ENCODE results near the gene KCNRG.

The KCNRG gene

DNA sequence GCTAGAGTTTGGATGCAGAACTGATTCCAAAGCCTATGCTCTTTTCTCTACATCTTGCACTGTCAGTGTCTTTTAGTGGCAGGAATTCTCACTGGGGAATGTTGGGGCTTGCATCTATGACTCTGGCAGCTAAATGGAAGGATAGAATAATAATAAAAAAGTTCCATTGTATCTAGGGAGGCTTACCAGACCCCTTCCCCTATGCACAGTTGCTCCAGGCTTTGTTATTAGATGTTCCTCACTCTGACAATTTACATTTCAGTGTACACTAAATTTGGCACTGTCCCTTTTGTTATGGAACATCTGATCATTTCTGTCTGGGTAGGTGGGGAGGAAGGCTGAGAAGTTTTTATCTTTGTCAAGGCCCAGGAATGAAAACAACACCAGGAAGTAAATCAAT, 22.1 kb upstream of the KCNRG start:
- TF ChIP-seq TCF4 (CRISPR knock-in tag; IDR thresholded peaks at IDR 0.05; ENCODE audit: borderline replicate concordance), result no peak
- TF ChIP-seq, protein P1, sequence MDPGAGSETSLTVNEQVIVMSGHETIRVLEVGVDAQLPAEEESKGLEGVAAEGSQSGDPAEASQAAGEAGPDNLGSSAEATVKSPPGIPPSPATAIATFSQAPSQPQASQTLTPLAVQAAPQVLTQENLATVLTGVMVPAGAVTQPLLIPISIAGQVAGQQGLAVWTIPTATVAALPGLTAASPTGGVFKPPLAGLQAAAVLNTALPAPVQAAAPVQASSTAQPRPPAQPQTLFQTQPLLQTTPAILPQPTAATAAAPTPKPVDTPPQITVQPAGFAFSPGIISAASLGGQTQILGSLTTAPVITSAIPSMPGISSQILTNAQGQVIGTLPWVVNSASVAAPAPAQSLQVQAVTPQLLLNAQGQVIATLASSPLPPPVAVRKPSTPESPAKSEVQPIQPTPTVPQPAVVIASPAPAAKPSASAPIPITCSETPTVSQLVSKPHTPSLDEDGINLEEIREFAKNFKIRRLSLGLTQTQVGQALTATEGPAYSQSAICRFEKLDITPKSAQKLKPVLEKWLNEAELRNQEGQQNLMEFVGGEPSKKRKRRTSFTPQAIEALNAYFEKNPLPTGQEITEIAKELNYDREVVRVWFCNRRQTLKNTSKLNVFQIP (CRISPR knock-in tag; IDR thresholded peaks at IDR 0.05; ENCODE audit: borderline replicate concordance, low read depth), result no peak
- TF ChIP-seq ZNF565 (CRISPR knock-in tag; conservative IDR thresholded peaks at IDR 0.05; ENCODE audit: low read depth), result no peak
- TF ChIP-seq SNAI2 (CRISPR knock-in tag; IDR thresholded peaks at IDR 0.05), result no peak
- no peak for TF ChIP-seq OSR1 (CRISPR knock-in tag; IDR thresholded peaks at IDR 0.05)
- TF ChIP-seq TOX (CRISPR knock-in tag; IDR thresholded peaks at IDR 0.05; ENCODE audit: borderline replicate concordance), result no peak
- TF ChIP-seq ZC3H10 (CRISPR knock-in tag; IDR thresholded peaks at IDR 0.05), result no peak
- TF ChIP-seq, protein P2, sequence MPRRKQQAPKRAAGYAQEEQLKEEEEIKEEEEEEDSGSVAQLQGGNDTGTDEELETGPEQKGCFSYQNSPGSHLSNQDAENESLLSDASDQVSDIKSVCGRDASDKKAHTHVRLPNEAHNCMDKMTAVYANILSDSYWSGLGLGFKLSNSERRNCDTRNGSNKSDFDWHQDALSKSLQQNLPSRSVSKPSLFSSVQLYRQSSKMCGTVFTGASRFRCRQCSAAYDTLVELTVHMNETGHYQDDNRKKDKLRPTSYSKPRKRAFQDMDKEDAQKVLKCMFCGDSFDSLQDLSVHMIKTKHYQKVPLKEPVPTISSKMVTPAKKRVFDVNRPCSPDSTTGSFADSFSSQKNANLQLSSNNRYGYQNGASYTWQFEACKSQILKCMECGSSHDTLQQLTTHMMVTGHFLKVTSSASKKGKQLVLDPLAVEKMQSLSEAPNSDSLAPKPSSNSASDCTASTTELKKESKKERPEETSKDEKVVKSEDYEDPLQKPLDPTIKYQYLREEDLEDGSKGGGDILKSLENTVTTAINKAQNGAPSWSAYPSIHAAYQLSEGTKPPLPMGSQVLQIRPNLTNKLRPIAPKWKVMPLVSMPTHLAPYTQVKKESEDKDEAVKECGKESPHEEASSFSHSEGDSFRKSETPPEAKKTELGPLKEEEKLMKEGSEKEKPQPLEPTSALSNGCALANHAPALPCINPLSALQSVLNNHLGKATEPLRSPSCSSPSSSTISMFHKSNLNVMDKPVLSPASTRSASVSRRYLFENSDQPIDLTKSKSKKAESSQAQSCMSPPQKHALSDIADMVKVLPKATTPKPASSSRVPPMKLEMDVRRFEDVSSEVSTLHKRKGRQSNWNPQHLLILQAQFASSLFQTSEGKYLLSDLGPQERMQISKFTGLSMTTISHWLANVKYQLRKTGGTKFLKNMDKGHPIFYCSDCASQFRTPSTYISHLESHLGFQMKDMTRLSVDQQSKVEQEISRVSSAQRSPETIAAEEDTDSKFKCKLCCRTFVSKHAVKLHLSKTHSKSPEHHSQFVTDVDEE (CRISPR knock-in tag; IDR thresholded peaks at IDR 0.05), result no peak
- no peak for TF ChIP-seq BACH2 (CRISPR knock-in tag; IDR thresholded peaks at IDR 0.05; ENCODE audit: borderline replicate concordance)
- TF ChIP-seq RARB (CRISPR knock-in tag; IDR thresholded peaks at IDR 0.05), result no peak
- no peak for TF ChIP-seq ZNF8 (CRISPR knock-in tag; IDR thresholded peaks at IDR 0.05)
- no peak for TF ChIP-seq ISL1 (CRISPR knock-in tag; IDR thresholded peaks at IDR 0.05)
- no peak for TF ChIP-seq ZFP3 (CRISPR knock-in tag; IDR thresholded peaks at IDR 0.05)
- no peak for TF ChIP-seq ESRRG (CRISPR knock-in tag; IDR thresholded peaks at IDR 0.05)
- no peak for TF ChIP-seq PPARA (CRISPR knock-in tag; IDR thresholded peaks at IDR 0.05; ENCODE audit: borderline replicate concordance)
- no peak for TF ChIP-seq GLIS3 (CRISPR knock-in tag; IDR thresholded peaks at IDR 0.05)
- no peak for ATAC-seq

DNA sequence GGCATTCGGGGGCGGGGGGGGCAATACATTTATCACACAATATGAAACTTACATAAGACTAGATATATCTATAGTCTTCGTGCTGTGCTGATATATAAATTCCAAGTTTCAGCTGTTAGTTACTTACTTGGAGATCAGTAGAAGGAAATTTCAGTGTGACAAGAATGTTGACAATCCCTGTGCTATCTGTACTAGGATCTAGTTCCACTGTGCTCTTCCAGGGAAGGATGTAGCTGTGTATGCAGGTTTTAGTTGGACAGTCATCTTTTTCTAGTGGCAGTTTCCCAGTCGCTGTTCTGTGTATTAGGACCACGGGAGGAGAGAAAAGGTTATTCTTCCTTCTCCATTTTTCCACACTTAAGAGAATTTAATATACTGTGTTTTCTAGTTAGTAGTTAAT, 21.6 kb upstream of the KCNRG start:
- no peak for ATAC-seq
- TF ChIP-seq ISL1 (CRISPR knock-in tag; IDR thresholded peaks at IDR 0.05) (no peak), ZC3H10 (CRISPR knock-in tag; IDR thresholded peaks at IDR 0.05) (no peak), TCF4 (CRISPR knock-in tag; IDR thresholded peaks at IDR 0.05; ENCODE audit: borderline replicate concordance) (no peak), ZFP30 (CRISPR knock-in tag; IDR thresholded peaks at IDR 0.05) (no peak), ARNTL (CRISPR knock-in tag; IDR thresholded peaks at IDR 0.05; ENCODE audit: borderline replicate concordance, low read depth) (no peak), ZNF70 (CRISPR knock-in tag; IDR thresholded peaks at IDR 0.05) (no peak), GLIS3 (CRISPR knock-in tag; IDR thresholded peaks at IDR 0.05) (no peak), ZNF8 (CRISPR knock-in tag; IDR thresholded peaks at IDR 0.05) (no peak), ESRRG (CRISPR knock-in tag; IDR thresholded peaks at IDR 0.05) (no peak), ZNF565 (CRISPR knock-in tag; conservative IDR thresholded peaks at IDR 0.05; ENCODE audit: low read depth) (no peak), ZFP3 (CRISPR knock-in tag; IDR thresholded peaks at IDR 0.05) (no peak), BACH2 (CRISPR knock-in tag; IDR thresholded peaks at IDR 0.05; ENCODE audit: borderline replicate concordance) (no peak), CSDC2 (CRISPR knock-in tag; IDR thresholded peaks at IDR 0.05) (no peak), RARB (CRISPR knock-in tag; IDR thresholded peaks at IDR 0.05) (no peak), OSR1 (CRISPR knock-in tag; IDR thresholded peaks at IDR 0.05) (no peak)
- TF ChIP-seq, protein P3, sequence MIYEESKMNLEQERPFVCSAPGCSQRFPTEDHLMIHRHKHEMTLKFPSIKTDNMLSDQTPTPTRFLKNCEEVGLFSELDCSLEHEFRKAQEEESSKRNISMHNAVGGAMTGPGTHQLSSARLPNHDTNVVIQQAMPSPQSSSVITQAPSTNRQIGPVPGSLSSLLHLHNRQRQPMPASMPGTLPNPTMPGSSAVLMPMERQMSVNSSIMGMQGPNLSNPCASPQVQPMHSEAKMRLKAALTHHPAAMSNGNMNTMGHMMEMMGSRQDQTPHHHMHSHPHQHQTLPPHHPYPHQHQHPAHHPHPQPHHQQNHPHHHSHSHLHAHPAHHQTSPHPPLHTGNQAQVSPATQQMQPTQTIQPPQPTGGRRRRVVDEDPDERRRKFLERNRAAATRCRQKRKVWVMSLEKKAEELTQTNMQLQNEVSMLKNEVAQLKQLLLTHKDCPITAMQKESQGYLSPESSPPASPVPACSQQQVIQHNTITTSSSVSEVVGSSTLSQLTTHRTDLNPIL (CRISPR knock-in tag; IDR thresholded peaks at IDR 0.05; ENCODE audit: low read depth), result no peak
- TF ChIP-seq, protein P2 (CRISPR knock-in tag; IDR thresholded peaks at IDR 0.05), result no peak

DNA sequence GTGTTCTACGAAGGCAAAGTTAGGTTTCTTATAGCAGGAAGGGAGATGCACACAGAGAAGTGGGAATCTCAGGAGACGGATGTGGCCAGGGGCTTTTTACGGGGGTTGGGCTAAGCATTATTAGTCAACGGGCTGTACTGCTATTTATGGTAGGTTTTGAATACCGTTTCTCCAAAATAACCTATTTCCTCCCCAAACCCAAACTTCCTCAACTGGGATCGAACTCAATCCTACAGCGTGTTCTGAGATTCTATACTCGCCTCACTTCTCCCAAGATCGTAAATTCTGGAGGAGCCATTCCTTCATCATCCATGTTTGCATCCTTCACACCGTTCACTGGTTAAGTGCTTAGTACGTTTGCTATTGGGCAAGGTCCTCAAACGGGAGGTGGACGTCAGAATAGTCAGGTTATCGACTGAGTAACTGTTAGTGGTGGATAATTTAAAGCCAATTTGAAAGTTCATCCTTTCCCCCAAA, 19.6 kb upstream of the KCNRG start:
- no peak for ATAC-seq

More for the DNA sequence above, 19.6 kb upstream of the KCNRG start:
- no peak for TF ChIP-seq CSDC2 (CRISPR knock-in tag; IDR thresholded peaks at IDR 0.05)

Measured in SK-N-SH treated with all-trans-retinoic acid at 6 μM for 48 hours (cell line).